NB4 (cell line): ENCODE data around the gene ABI1.
"Not testable (repeated sequence)": the region's sequence is repeated elsewhere in the genome, so short reads cannot be mapped to it uniquely, and the experiment has no call there.

Source experiments
- CTCF ChIP-seq: IDR thresholded peaks from one replicate; pipeline ENCODE4 v1.5.1; 2012; ENCODE audit warnings: low read depth, low read length
- MYC ChIP-seq: IDR thresholded peaks from 2 replicates; pipeline ENCODE4 v1.6.1; 2011; ENCODE audit warnings: low read depth, low read length
- POLR2A ChIP-seq: IDR thresholded peaks from 2 replicates; pipeline ENCODE4 v1.6.1; 2011; ENCODE audit warnings: mild to moderate bottlenecking; ENCODE audit not compliant: insufficient read length; ENCODE audit errors: extremely low read depth

- TF ChIP-seq CTCF, MYC, POLR2A: not testable (repeated sequence)
These were observed 31.7 kb upstream of the ABI1 start for GRCh38 chr10:26892306-26892923.
